Muscle layer of colon (tissue), 2 donors: Measurements from ENCODE around the gene MCOLN1.

Experiments
- H3K27ac ChIP-seq: one replicate; pipeline ENCODE4 v1.7.0; 2013; ENCODE audit warnings: low read depth, mild to moderate bottlenecking, low read length, moderate library complexity
- H3K27me3 ChIP-seq, 2 donors: one replicate each; pipeline ENCODE4 v1.7.0; 2013; ENCODE audit warnings: low read length in 2 of 2, mild to moderate bottlenecking in 2 of 2; ENCODE audit not compliant: insufficient read depth in 2 of 2, control insufficient read depth in 1 of 2
- H3K36me3 ChIP-seq: one replicate; pipeline ENCODE4 v1.7.0; 2013; ENCODE audit warnings: mild to moderate bottlenecking, low read length; ENCODE audit not compliant: insufficient read depth
- H3K4me1 ChIP-seq: one replicate; pipeline ENCODE4 v1.7.0; 2013; ENCODE audit warnings: mild to moderate bottlenecking, low read length; ENCODE audit not compliant: insufficient read depth
- H3K4me3 ChIP-seq, 2 donors: one replicate each; pipeline ENCODE4 v1.7.0; 2013; ENCODE audit warnings: low read length in 2 of 2, low read depth in 1 of 2, mild to moderate bottlenecking in 1 of 2, moderate library complexity in 1 of 2
- H3K9ac ChIP-seq: one replicate; pipeline ENCODE4 v1.7.0; 2013; ENCODE audit warnings: low read length
- H3K9me3 ChIP-seq: one replicate; pipeline ENCODE4 v1.7.0; 2013; ENCODE audit warnings: mild to moderate bottlenecking, low read length
- donor health status: abdominal sarcoma.
- donor health status: Adenocarcinoma of cecum.

The MCOLN1 gene

GRCh38 chr19:7483720-7484201, 38.7 kb upstream of the MCOLN1 start:
- Histone ChIP-seq H3K9me3 (no peaks in the 10 kb centered on the region), H3K36me3 (no peaks in the 10 kb centered on the region), H3K9ac (no peak overlapping the region), H3K4me1 (no peaks in the 10 kb centered on the region), H3K4me3 (no peak overlapping the region), H3K27me3 (no peaks in the 10 kb centered on the region), H3K27ac (no peak overlapping the region)

GRCh38 chr19:7486923-7487322, 35.5 kb upstream of the MCOLN1 start:
- no peaks in the 10 kb centered on the region for H3K9me3 ChIP-seq
- no peak overlapping the region for H3K27ac ChIP-seq
- no peaks in the 10 kb centered on the region for H3K36me3 ChIP-seq
- no peak overlapping the region for H3K9ac ChIP-seq
- no peak overlapping the region for H3K4me3 ChIP-seq
- no peaks in the 10 kb centered on the region for H3K27me3 ChIP-seq
- H3K4me1 ChIP-seq: peaks cover 5% of the 10 kb centered on the region

- H3K36me3 ChIP-seq: no peaks in the 10 kb centered on the region
- H3K27ac ChIP-seq: peak within 1 kb of the TSS; percentile 84
- no peaks in the 10 kb centered on the region for H3K9me3 ChIP-seq
- H3K9ac ChIP-seq: peak within 1 kb of the TSS; percentile 76
- peak within 1 kb of the TSS; percentile 73 to 78 for H3K4me3 ChIP-seq
- peaks cover 5% of the 10 kb centered on the region for H3K4me1 ChIP-seq
- H3K27me3 ChIP-seq: no peaks in the 10 kb centered on the region
Observed at GRCh38 chr19:7488736-7489353, 33.6 kb upstream of the MCOLN1 start, which contains the start of gene PEX11G. TSS of gene PEX11G (minus strand) at chr19:7489035. CDS start at chr19:7489010, 25 bp downstream.

- Histone ChIP-seq H3K36me3 (no peaks in the 10 kb centered on the region), H3K27ac (no peak overlapping the region), H3K4me1 (peaks cover 5% of the 10 kb centered on the region), H3K4me3 (peak overlapping the region in 1 of 2 donors; percentile 78), H3K9me3 (no peaks in the 10 kb centered on the region), H3K9ac (no peak overlapping the region), H3K27me3 (no peaks in the 10 kb centered on the region)
Observed at GRCh38 chr19:7489609-7490044, 32.8 kb upstream of the MCOLN1 start.

- Histone ChIP-seq H3K4me3 (no peak overlapping the region), H3K27me3 (no peaks in the 10 kb centered on the region), H3K4me1 (peaks cover 5% of the 10 kb centered on the region), H3K27ac (no peak overlapping the region), H3K36me3 (no peaks in the 10 kb centered on the region), H3K9me3 (no peaks in the 10 kb centered on the region), H3K9ac (no peak overlapping the region)
Observed at GRCh38 chr19:7492142-7492541, 30.3 kb upstream of the MCOLN1 start.

GRCh38 chr19:7492558-7492957, 29.9 kb upstream of the MCOLN1 start:
- Histone ChIP-seq H3K27me3 (no peaks in the 10 kb centered on the region), H3K4me1 (peaks cover 5% of the 10 kb centered on the region), H3K9ac (no peak overlapping the region), H3K27ac (no peak overlapping the region), H3K4me3 (no peak overlapping the region), H3K36me3 (no peaks in the 10 kb centered on the region), H3K9me3 (no peaks in the 10 kb centered on the region)

GRCh38 chr19:7494416-7495098, 27.9 kb upstream of the MCOLN1 start:
- H3K4me1 ChIP-seq: no peaks in the 10 kb centered on the region
- no peaks in the 10 kb centered on the region for H3K9me3 ChIP-seq
- no peak overlapping the region for H3K4me3 ChIP-seq
- H3K27me3 ChIP-seq: no peaks in the 10 kb centered on the region
- H3K9ac ChIP-seq: no peak overlapping the region
- H3K27ac ChIP-seq: no peak overlapping the region
- H3K36me3 ChIP-seq: no peaks in the 10 kb centered on the region

- H3K27me3 ChIP-seq: peaks cover 2 to 11% of the 10 kb centered on the region in 2 donors
Observed at GRCh38 chr19:7497292-7497691, 25.1 kb upstream of the MCOLN1 start.

GRCh38 chr19:7500811-7501450, 21.5 kb upstream of the MCOLN1 start:
- Histone ChIP-seq H3K36me3 (no peaks in the 10 kb centered on the region), H3K4me3 (peak overlapping the region; percentile 14 to 48), H3K27me3 (peaks cover 6 to 33% of the 10 kb centered on the region in 2 donors), H3K9ac (no peak overlapping the region), H3K27ac (no peak overlapping the region), H3K4me1 (peaks cover 5% of the 10 kb centered on the region), H3K9me3 (no peaks in the 10 kb centered on the region)

More at GRCh38 chr19:7497292-7497691, 25.1 kb upstream of the MCOLN1 start:
- Histone ChIP-seq H3K9ac (no peak overlapping the region), H3K4me1 (no peaks in the 10 kb centered on the region), H3K4me3 (no peak overlapping the region), H3K36me3 (no peaks in the 10 kb centered on the region), H3K9me3 (no peaks in the 10 kb centered on the region), H3K27ac (no peak overlapping the region)

GRCh38 chr19:7502552-7502951, 19.9 kb upstream of the MCOLN1 start:
- no peaks in the 10 kb centered on the region for H3K36me3 ChIP-seq
- H3K4me3 ChIP-seq: no peak overlapping the region
- no peak overlapping the region for H3K9ac ChIP-seq
- H3K4me1 ChIP-seq: peaks cover 5% of the 10 kb centered on the region
- H3K9me3 ChIP-seq: no peaks in the 10 kb centered on the region
- H3K27ac ChIP-seq: no peak overlapping the region
- H3K27me3 ChIP-seq: peaks cover 6 to 38% of the 10 kb centered on the region in 2 donors

GRCh38 chr19:7504684-7505083, 17.7 kb upstream of the MCOLN1 start:
- H3K36me3 ChIP-seq: no peaks in the 10 kb centered on the region
- no peak overlapping the region for H3K4me3 ChIP-seq
- no peak overlapping the region for H3K27ac ChIP-seq
- no peaks in the 10 kb centered on the region for H3K9me3 ChIP-seq
- no peak overlapping the region for H3K9ac ChIP-seq
- H3K27me3 ChIP-seq: peaks cover 6 to 38% of the 10 kb centered on the region in 2 donors
- peaks cover 5% of the 10 kb centered on the region for H3K4me1 ChIP-seq
